ENCODE results near the gene NEK11.
"Not testable (repeated sequence)": the region's sequence is repeated elsewhere in the genome, so short reads cannot be mapped to it uniquely, and the experiment has no call there.

NEK11 gene

GRCh38 chr3:131038326-131038725, 11.6 kb downstream of the NEK11 start:
- no peak for FAIRE-seq
- DNase-seq (ENCODE audit: insufficient read length, low spot score) = no peak

DNA sequence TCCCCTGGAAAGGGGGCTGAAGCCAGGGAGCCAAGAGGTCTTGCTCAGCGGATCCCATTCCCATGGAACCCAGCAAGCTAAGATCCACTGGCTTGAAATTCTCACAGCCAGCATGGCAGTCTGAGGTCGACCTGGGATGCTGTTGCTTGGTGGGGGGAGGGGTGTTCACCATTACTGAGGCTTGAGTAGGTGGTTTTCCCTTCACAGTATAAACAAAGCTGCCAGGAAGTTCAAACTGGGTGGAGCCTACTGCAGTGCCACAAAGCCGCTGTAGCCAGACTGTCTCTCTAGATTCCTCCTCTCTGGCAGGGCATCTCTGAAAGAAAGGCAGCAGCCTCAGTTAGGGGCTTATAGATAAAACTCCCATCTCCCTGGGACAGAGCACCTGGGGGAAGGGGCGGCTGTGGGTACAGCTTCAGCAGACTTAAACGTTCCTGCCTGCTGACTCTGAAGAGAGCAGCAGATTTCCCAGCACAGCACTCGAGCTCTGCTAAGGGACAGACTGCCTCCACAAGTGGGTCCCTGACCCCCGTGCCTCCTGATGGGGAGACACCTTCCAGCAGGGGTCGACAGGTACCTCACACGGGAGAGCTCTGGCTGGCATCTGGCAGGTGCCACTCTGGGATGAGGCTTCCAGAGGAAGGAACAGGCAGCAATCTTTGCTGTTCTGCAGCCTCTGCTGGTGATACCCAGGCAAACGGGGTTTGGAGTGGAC, 15.8 kb downstream of the NEK11 start:
- not testable (repeated sequence) for FAIRE-seq; DNase-seq (ENCODE audit: insufficient read length, low spot score)

DNA sequence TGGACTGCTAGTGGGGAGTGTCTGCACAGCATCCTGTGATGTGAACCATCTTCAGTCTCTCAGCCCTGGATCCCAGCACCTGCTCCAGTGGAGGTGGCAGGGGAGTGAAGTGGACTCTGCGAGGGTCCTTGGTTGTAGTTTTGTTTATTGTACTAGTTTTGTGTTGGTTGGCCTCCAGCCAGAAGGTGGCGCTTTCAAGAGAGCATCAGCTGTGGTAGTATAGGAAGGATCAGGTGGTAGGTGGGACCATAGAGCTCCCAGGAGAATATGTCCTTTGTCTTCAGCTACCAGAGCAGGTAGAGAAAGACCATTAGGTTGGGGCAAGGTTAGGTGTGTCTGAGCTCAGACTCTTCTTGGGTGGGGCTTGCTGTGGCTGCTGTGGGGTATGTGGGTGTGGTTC, 20.9 kb downstream of the NEK11 start:
- DNase-seq (ENCODE audit: insufficient read length, low spot score) = no peak
- no peak for FAIRE-seq

- FAIRE-seq = no peak
Observed at GRCh38 chr3:131048030-131048429, 21.4 kb downstream of the NEK11 start.

DNA sequence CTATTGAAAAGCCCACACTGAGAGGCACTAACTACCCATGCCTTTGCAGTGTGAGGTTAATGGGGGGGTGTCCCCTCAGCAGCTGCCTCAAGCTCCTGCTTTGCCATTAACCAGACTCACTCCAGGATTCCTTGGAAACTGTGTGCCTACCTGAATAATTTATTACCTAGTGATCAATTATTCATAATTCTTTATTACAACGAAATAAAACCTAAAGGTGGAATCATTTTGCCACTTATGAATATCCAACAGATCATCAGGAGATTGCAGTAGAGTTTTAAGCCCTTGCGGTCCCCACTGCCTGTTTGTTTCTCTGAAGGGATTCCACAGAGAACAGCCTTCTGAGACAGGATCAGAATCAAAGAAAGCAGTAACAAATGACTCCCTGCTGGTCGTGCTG, 23.3 kb downstream of the NEK11 start:
- no peak for DNase-seq (ENCODE audit: insufficient read length, low spot score)

More at GRCh38 chr3:131048030-131048429, 21.4 kb downstream of the NEK11 start:
- DNase-seq (ENCODE audit: insufficient read length, low spot score) = no peak

DNA sequence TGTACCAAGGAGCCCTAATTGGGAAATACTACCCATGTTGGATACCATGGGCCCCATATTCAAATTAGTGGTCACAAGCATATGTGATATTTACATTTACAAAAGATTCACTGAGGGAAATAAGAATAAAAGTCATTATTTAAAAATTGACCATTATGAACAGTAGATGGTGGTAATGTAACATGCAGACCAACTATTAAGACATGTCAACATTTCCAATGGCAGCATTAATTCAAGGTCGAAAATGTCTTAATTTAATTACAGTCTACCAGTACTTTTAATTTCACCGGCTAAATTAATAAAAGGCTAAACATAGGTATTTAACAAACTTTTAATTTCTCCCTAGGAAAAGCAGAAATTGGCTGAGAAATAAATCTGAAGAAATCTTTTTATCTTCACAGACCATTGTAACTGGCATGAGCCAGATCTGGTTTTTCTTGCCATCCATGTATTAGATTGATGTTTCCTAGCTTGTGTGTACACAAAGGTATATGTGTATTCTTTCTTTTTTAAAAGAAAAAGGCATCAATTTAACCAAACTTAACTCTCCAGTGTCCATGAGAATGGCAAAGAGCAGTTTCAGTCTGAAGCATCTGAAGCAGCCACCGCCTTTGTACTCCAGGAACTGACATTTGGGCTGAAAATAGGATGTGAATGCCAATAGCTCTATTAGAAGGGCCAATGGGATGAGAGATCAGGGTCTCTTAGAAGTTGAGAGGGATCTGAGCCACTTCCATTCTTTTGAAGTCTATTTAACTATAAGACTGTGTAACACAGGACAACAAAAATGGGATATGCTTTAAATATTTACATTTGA, 26.6 kb downstream of the NEK11 start:
- no peak for FAIRE-seq
- no peak for DNase-seq (ENCODE audit: insufficient read length, low spot score)

More for the DNA sequence above, 23.3 kb downstream of the NEK11 start:
- no peak for FAIRE-seq

GRCh38 chr3:131067983-131068382, 41.3 kb downstream of the NEK11 start:
- no peak for DNase-seq (ENCODE audit: insufficient read length, low spot score)
- FAIRE-seq = no peak

GRCh38 chr3:131072099-131072559, 45.5 kb downstream of the NEK11 start:
- no peak for FAIRE-seq
- DNase-seq (ENCODE audit: insufficient read length, low spot score) = no peak

GRCh38 chr3:131072845-131073244, 46.2 kb downstream of the NEK11 start:
- no peak for DNase-seq (ENCODE audit: insufficient read length, low spot score)
- FAIRE-seq = no peak

- DNase-seq (ENCODE audit: insufficient read length, low spot score) (no peak), FAIRE-seq (no peak)
Observed at GRCh38 chr3:131075632-131076328, 49.1 kb downstream of the NEK11 start.

DNA sequence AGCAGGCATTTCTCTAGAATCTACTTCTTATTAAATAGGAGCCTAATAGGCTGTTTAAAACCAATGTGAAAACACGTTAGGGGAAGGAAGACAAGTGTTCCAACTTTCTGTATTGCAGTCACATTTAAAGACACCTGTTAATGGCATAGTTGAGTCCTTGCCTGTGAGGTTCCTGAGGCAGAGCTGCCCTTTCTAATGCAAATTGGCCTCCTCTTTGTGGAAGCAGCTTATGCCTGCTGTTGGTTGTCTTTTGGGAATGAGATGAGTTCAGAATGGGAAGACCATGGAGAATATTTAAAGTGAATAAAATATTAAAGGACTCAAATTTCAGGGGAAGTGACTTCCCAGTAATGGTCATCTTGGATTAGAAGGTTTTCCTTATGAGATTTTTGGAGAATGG, 51.2 kb downstream of the NEK11 start:
- no peak for FAIRE-seq
- no peak for DNase-seq (ENCODE audit: insufficient read length, low spot score)

DNA sequence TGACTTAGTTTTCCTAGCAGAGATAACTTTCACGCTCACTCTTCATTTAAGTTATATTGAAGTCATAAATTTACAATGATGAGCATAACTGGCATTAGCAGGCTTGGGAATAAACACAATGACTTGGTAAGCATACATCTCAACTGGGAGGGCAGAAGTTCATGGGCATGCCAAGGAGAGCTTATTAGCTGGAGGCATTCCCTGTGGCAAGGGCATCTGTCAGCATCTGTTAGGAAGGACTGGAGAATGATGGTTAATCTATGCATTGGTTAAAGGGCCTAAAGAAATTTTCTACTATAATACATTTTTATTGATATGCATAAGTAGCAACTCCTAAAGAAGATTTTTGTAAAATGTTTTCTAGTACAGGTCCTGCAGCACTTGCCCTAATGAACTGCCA, 52.4 kb downstream of the NEK11 start:
- no peak for FAIRE-seq
- no peak for DNase-seq (ENCODE audit: insufficient read length, low spot score)

GRCh38 chr3:131081224-131081623, 54.5 kb downstream of the NEK11 start:
- FAIRE-seq (no peak), DNase-seq (ENCODE audit: insufficient read length, low spot score) (no peak)

DNA sequence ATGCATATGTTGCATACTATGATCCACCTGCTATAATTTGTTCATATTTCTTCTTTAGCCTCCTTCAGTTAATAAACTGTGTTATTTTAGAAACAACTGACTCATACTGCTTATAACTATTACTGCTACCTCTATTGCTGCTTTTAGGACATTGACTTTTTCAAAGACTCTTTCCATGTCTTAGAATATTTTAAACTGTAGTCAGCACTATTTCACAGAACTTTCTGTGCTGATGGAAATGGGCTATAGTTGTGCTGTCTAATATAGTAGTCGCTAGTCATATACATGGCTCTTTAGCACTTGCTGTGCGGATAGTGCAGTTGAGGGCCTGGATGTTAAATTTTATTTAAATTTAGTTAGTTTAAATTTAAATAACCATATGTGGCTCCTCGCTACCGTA, 55.6 kb downstream of the NEK11 start:
- DNase-seq (ENCODE audit: insufficient read length, low spot score) = no peak
- no peak for FAIRE-seq

- DNase-seq (ENCODE audit: insufficient read length, low spot score) = no peak
- FAIRE-seq = no peak
Observed at GRCh38 chr3:131082871-131083863, 56.5 kb downstream of the NEK11 start.

GRCh38 chr3:131091768-131092167, 65.1 kb downstream of the NEK11 start:
- FAIRE-seq = no peak

DNA sequence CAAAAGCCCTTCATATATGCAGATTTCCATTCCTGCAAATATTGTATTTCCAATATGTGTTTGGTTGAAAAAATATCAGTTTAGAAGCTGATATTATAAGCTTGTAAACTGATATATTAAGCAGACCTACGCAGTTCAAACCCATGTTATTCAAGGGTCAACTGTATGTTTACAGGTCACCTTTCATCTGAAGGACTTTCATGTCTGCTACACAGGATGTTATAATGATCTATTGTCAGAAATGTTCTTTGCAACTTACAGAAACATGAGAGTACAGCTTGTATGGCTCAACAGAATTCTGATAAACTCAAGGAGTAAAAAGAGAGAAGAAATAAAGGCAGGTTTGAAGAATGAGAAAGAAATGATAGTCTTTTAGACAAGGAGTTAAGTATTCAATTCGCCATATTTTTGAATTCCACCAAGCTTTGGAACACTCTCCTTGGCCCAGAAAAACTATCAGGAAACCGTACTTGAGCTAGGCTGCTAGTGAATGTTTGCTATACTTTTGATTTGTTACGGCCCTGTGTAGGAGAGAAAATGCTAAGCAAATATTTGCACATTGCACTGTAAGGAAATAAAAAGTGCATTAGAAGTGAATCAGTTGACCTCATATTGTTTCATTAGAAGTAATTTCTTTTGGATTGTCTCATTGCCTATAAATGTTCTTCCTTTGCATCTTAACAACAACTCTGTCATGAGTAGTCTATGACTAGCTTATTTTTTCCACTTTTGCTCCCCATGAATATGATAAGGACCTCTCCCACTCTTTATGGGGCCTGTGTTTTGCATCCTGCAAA, 81.2 kb downstream of the NEK11 start:
- DNase-seq (ENCODE audit: insufficient read length, low spot score) (no peak), FAIRE-seq (peak; percentile 20)

More at GRCh38 chr3:131091768-131092167, 65.1 kb downstream of the NEK11 start:
- no peak for DNase-seq (ENCODE audit: insufficient read length, low spot score)

DNA sequence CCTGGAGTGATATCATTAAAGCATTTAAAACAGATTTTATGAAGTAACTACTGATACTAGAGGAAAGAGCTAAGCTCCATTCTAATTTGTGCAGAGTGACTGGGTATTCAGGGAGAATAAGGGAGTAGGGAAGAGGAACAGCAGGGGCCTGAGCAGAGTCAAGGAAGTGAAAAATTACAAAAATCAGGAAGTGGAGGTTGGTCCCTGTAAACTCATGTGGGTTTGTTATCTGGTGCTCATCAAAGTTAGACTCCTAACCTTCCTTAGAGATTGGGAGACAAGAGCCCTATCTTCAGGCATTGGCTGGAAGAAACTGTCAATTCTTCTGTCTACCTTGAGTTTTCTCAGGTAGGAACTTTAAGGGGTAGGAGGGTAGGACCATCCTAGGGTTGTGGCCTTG, 82.5 kb downstream of the NEK11 start:
- FAIRE-seq (no peak), DNase-seq (ENCODE audit: insufficient read length, low spot score) (no peak)

- no peak for FAIRE-seq
- peak; percentile 46 for DNase-seq (ENCODE audit: insufficient read length, low spot score)
Observed at GRCh38 chr3:131110087-131110486, 83.4 kb downstream of the NEK11 start.

Data from HTR-8/SVneo (cell line).